Measurements from ENCODE around the gene FOXQ1. TPM values are rescaled to one million over a fixed set of nuclear protein-coding genes. Genes with fewer than 3 reads are reported as not detected.

FOXQ1 gene
- total and polyA plus RNA-seq, 2 of the 13 experiments (the other 11 are each of a cell fraction or from before 2014, with no cell fraction given), result 35.2 to 39.8 TPM

DNA sequence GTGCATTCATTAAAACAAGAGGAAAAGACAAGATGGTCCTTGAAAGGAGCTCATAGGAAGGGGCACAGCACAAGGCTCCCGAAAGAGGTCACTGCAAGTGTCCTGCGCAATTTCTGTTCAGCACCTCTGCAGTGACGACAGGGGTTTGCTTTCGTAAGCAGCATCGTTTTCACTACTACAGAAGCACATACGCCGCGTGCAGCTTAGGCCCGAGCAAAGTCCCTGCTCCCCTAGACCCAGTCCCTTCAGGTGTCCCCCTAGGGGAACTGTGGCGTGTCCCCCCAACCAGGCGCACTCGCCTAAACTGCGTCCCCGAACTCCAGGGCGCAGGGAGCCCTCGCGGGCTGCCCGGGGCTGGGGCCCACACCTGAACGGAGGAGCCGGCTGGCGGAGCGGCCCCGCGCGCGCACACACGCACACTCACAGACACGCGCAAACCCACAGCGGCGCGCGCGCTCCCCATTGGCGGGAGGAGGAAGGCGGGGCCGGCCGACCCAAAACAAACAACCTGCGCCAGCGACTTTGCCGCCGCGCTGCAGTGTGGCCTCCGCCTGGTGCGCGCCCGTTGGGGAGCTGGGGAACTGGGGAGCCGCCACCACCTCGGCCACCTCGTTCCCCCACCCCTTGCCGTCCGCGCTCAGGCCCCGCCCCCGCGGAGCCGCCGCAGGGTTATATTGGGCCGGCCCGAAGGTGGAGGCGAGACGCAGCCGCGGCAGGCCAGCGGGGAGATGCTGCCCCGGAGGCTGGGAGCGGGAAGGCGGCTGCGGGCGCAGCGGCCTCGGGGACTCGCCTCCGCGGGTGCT is at the start of gene FOXQ1 (continued):
- TF ChIP-seq TARDBP (CRISPR knock-in tag; IDR thresholded peaks at IDR 0.05), result peak; percentile 97
- no peak for TF ChIP-seq FOXJ3 (CRISPR knock-in tag; IDR thresholded peaks at IDR 0.05; ENCODE audit: borderline replicate concordance)
- TF ChIP-seq PREB (CRISPR knock-in tag; IDR thresholded peaks at IDR 0.05), result no peak
- no peak; the same call in none of the 2 replicates for TF ChIP-seq ZNF263 (CRISPR knock-in tag; IDR thresholded peaks at IDR 0.05)
- no peak for TF ChIP-seq FIP1L1 (IDR thresholded peaks at IDR 0.05; ENCODE audit: borderline replicate concordance, insufficient read depth, low read depth, low read length)
- peak; percentile 26; the same call in 1 of the 2 replicates for TF ChIP-seq LRRFIP1 (CRISPR knock-in tag; conservative IDR thresholded peaks at IDR 0.05)
- no peak; the same call in 1 of the 2 replicates for TF ChIP-seq ZSCAN25 (CRISPR knock-in tag; IDR thresholded peaks at IDR 0.05)
- no peak for TF ChIP-seq ZNF34 (CRISPR knock-in tag; IDR thresholded peaks at IDR 0.05; ENCODE audit: borderline replicate concordance)
- TF ChIP-seq FOXK1 (CRISPR knock-in tag; IDR thresholded peaks at IDR 0.05; ENCODE audit: borderline replicate concordance, low read depth), result peak; percentile 69
- peak; percentile 23; the same call in 1 of the 2 replicates for TF ChIP-seq E2F2 (CRISPR knock-in tag; IDR thresholded peaks at IDR 0.05; ENCODE audit: borderline replicate concordance)
- no peak for TF ChIP-seq NFE2 (CRISPR knock-in tag; IDR thresholded peaks at IDR 0.05)
- peak; percentile 94 for TF ChIP-seq MEIS2 (CRISPR knock-in tag; IDR thresholded peaks at IDR 0.05)
- TF ChIP-seq RFX3 (CRISPR knock-in tag; IDR thresholded peaks at IDR 0.05), result no peak
- TF ChIP-seq, protein P1, sequence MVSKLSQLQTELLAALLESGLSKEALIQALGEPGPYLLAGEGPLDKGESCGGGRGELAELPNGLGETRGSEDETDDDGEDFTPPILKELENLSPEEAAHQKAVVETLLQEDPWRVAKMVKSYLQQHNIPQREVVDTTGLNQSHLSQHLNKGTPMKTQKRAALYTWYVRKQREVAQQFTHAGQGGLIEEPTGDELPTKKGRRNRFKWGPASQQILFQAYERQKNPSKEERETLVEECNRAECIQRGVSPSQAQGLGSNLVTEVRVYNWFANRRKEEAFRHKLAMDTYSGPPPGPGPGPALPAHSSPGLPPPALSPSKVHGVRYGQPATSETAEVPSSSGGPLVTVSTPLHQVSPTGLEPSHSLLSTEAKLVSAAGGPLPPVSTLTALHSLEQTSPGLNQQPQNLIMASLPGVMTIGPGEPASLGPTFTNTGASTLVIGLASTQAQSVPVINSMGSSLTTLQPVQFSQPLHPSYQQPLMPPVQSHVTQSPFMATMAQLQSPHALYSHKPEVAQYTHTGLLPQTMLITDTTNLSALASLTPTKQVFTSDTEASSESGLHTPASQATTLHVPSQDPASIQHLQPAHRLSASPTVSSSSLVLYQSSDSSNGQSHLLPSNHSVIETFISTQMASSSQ (IDR thresholded peaks at IDR 0.05; ENCODE audit: low read depth), result no peak
- TF ChIP-seq, protein P1 (CRISPR knock-in tag; IDR thresholded peaks at IDR 0.05; ENCODE audit: borderline replicate concordance), result peak; percentile 79
- TF ChIP-seq ZNF205 (CRISPR knock-in tag; IDR thresholded peaks at IDR 0.05), result peak; percentile 70; the same call in 1 of the 2 replicates
- peak; percentile 77; the same call in 1 of the 2 replicates for TF ChIP-seq ZNF101 (CRISPR knock-in tag; IDR thresholded peaks at IDR 0.05; ENCODE audit: borderline replicate concordance, low read depth)
- TF ChIP-seq BRCA1 (CRISPR knock-in tag; IDR thresholded peaks at IDR 0.05), result peak; percentile 72
- TF ChIP-seq ZNF160 (CRISPR knock-in tag; IDR thresholded peaks at IDR 0.05), result peak; percentile 95
- no peak for TF ChIP-seq ZNF292 (CRISPR knock-in tag; IDR thresholded peaks at IDR 0.05; ENCODE audit: borderline replicate concordance, low read depth)
